ENCODE measurements around the gene LRP4. TPM values are rescaled to one million over a fixed set of nuclear protein-coding genes. Genes with fewer than 3 reads are reported as not detected.

The LRP4 gene
- total RNA-seq, 1 donor from 2014 or later = 9.9 TPM

GRCh38 chr11:46900091-46900746 is 18.1 kb downstream of the LRP4 start:
- Histone ChIP-seq H3K27me3 (ENCODE audit: control insufficient read depth, insufficient read depth, low read length) (no peaks in the 10 kb centered on the region), H3K36me3 (ENCODE audit: control insufficient read depth, insufficient read depth, low read length) (peaks cover 2% of the 10 kb centered on the region), H3K4me3 (ENCODE audit: low read depth, low read length) (no peak overlapping the region)
- DNase-seq (ENCODE audit: low read depth) = no peak
- TF ChIP-seq CTCF (IDR thresholded peaks at IDR 0.05; ENCODE audit: insufficient read depth, low read length, poor library complexity, severe bottlenecking) = no peak

- TF ChIP-seq CTCF (IDR thresholded peaks at IDR 0.05; ENCODE audit: insufficient read depth, low read length, poor library complexity, severe bottlenecking) = no peak
- peaks cover 2% of the 10 kb centered on the region for H3K36me3 ChIP-seq (ENCODE audit: control insufficient read depth, insufficient read depth, low read length)
- H3K4me3 ChIP-seq (ENCODE audit: low read depth, low read length) = no peak overlapping the region
- no peak for DNase-seq (ENCODE audit: low read depth)
- H3K27me3 ChIP-seq (ENCODE audit: control insufficient read depth, insufficient read depth, low read length) = no peaks in the 10 kb centered on the region
These were observed 18.8 kb downstream of the LRP4 start for GRCh38 chr11:46899501-46900025.

GRCh38 chr11:46898396-46899095 is 19.8 kb downstream of the LRP4 start:
- Histone ChIP-seq H3K27me3 (ENCODE audit: control insufficient read depth, insufficient read depth, low read length) (no peaks in the 10 kb centered on the region), H3K36me3 (ENCODE audit: control insufficient read depth, insufficient read depth, low read length) (peaks cover 2% of the 10 kb centered on the region), H3K4me3 (ENCODE audit: low read depth, low read length) (no peak overlapping the region)
- TF ChIP-seq CTCF (IDR thresholded peaks at IDR 0.05; ENCODE audit: insufficient read depth, low read length, poor library complexity, severe bottlenecking) = no peak
- no peak for DNase-seq (ENCODE audit: low read depth)

- H3K4me3 ChIP-seq (ENCODE audit: low read depth, low read length) = no peak overlapping the region
- H3K27me3 ChIP-seq (ENCODE audit: control insufficient read depth, insufficient read depth, low read length) = no peaks in the 10 kb centered on the region
- peak; percentile 24 for TF ChIP-seq CTCF (IDR thresholded peaks at IDR 0.05; ENCODE audit: insufficient read depth, low read length, poor library complexity, severe bottlenecking)
- DNase-seq (ENCODE audit: low read depth) = no peak
- peaks cover 2% of the 10 kb centered on the region for H3K36me3 ChIP-seq (ENCODE audit: control insufficient read depth, insufficient read depth, low read length)
These were observed 21.5 kb downstream of the LRP4 start for GRCh38 chr11:46896719-46897406.

- Histone ChIP-seq H3K27me3 (ENCODE audit: control insufficient read depth, insufficient read depth, low read length) (no peaks in the 10 kb centered on the region), H3K4me3 (ENCODE audit: low read depth, low read length) (no peak overlapping the region), H3K36me3 (ENCODE audit: control insufficient read depth, insufficient read depth, low read length) (peaks cover 2% of the 10 kb centered on the region)
- no peak for TF ChIP-seq CTCF (IDR thresholded peaks at IDR 0.05; ENCODE audit: insufficient read depth, low read length, poor library complexity, severe bottlenecking)
- no peak for DNase-seq (ENCODE audit: low read depth)
These were observed 22.5 kb downstream of the LRP4 start for GRCh38 chr11:46895821-46896220.

Measured in kidney epithelial cell (primary cell).